Activated CD4-positive, CD25-positive, alpha-beta regulatory T cell treated with anti-CD3 and anti-CD28 coated beads, Interleukin-2, amount 50 U/mL, for 24 hours (primary cell): ENCODE data around the gene RPS6KA3.
A peak's percentile ranks its signal among the peaks of the same experiment; 100 is the strongest.
"Not testable (repeated sequence)": the region's sequence is repeated elsewhere in the genome, so short reads cannot be mapped to it uniquely, and the experiment has no call there.

Experiments used
- ATAC-seq, 2 donors: fragments of 150-1000 bp; cut with Tn5 transposase; one replicate each; pipeline ENCODE4 v1.10.0; 2021; ENCODE audit warnings: mild to moderate bottlenecking in 1 of 2, moderate library complexity in 1 of 2

Gene RPS6KA3

GRCh38 chrX:20140420-20140819 lies 126.3 kb downstream of the RPS6KA3 start:
- ATAC-seq = no peak

- ATAC-seq = no peak
Measured at GRCh38 chrX:20139966-20140365, 126.7 kb downstream of the RPS6KA3 start.

- ATAC-seq = no peak
Measured at GRCh38 chrX:20135944-20136343, 130.8 kb downstream of the RPS6KA3 start.

GRCh38 chrX:20132666-20133065 lies 134.0 kb downstream of the RPS6KA3 start:
- ATAC-seq = no peak

- no peak for ATAC-seq
Measured at GRCh38 chrX:20130357-20130756, 136.4 kb downstream of the RPS6KA3 start.

- no peak for ATAC-seq
Measured at GRCh38 chrX:20129547-20129946, 137.2 kb downstream of the RPS6KA3 start.

- no peak for ATAC-seq
Measured at GRCh38 chrX:20128670-20129069, 138.0 kb downstream of the RPS6KA3 start.

- ATAC-seq = peak in 1 of 2 donors; percentile 43
Measured at GRCh38 chrX:20127440-20127839, 139.3 kb downstream of the RPS6KA3 start.

- not testable (repeated sequence) for ATAC-seq
Measured at GRCh38 chrX:20126833-20127232, 139.9 kb downstream of the RPS6KA3 start.

GRCh38 chrX:20124964-20125363 lies 141.7 kb downstream of the RPS6KA3 start:
- no peak for ATAC-seq

GRCh38 chrX:20118065-20118824 lies 148.5 kb downstream of the RPS6KA3 start:
- ATAC-seq = no peak

GRCh38 chrX:20116577-20117240 lies 150.0 kb downstream of the RPS6KA3 start, which contains the start of gene MAP7D2:
Gene MAP7D2, minus strand, starts transcription at chrX:20116907. Its CDS starts 28 bp downstream, at chrX:20116879.
- no peak for ATAC-seq

- ATAC-seq = no peak
Measured at GRCh38 chrX:20116087-20116576, 150.6 kb downstream of the RPS6KA3 start.

- ATAC-seq = no peak
Measured at GRCh38 chrX:20112022-20112774, 154.5 kb downstream of the RPS6KA3 start.

GRCh38 chrX:20111271-20111670 lies 155.4 kb downstream of the RPS6KA3 start:
- no peak for ATAC-seq

- no peak for ATAC-seq
Measured at GRCh38 chrX:20101934-20102581, 164.7 kb downstream of the RPS6KA3 start.
